ENCODE measurements around the gene GLRX5. TPM values are rescaled to one million over a fixed set of nuclear protein-coding genes. Genes with fewer than 3 reads are reported as not detected.
"Not testable (repeated sequence)": the region's sequence is repeated elsewhere in the genome, so short reads cannot be mapped to it uniquely, and the experiment has no call there.

Gene GLRX5
- total RNA-seq, 1 donor from 2014 or later, result 38.9 TPM

DNA sequence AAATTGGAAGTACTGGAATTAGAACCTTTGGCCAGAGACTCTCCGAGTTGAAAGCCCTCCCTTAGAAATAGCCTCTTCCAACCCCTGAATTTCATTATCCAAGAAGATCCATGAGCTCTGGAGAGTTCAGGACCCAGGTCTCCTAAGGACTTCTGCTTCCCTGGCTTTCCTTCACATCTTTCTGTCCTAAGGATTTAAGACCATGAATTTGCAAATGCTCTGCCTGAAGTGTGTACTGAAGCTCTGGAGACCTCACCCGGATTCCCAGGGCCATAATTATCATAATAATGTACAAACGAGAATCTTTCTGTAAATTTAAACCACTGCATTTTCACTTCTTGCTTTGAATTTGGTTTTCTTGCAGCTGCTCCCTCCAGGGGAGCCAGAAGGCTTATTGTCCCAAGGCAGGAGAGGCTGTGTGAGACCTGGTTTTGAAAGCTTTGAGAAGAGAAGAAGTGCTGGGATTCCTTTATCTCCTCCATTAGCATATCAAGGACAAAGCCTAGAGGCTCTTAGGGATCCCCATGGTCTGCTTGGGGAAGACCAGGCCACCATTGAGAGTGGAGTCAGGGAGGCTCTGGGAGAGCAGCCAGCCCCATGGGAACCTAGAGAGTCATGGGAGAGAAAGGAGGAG is 41.1 kb downstream of the GLRX5 start:
- Mint-ChIP-seq H3K27me3 (ENCODE audit: unreplicated experiment) (peaks cover 4% of the 10 kb centered on the region), H3K9me3 (ENCODE audit: unreplicated experiment) (peaks cover 1% of the 10 kb centered on the region), H3K27ac (ENCODE audit: unreplicated experiment) (no peak overlapping the region), H3K4me3 (ENCODE audit: unreplicated experiment) (no peak overlapping the region), H3K4me1 (ENCODE audit: low read depth, unreplicated experiment) (no peaks in the 10 kb centered on the region), H3K36me3 (ENCODE audit: unreplicated experiment) (peaks cover 4% of the 10 kb centered on the region)
- DNase-seq, result no peak
- TF ChIP-seq, protein P1, sequence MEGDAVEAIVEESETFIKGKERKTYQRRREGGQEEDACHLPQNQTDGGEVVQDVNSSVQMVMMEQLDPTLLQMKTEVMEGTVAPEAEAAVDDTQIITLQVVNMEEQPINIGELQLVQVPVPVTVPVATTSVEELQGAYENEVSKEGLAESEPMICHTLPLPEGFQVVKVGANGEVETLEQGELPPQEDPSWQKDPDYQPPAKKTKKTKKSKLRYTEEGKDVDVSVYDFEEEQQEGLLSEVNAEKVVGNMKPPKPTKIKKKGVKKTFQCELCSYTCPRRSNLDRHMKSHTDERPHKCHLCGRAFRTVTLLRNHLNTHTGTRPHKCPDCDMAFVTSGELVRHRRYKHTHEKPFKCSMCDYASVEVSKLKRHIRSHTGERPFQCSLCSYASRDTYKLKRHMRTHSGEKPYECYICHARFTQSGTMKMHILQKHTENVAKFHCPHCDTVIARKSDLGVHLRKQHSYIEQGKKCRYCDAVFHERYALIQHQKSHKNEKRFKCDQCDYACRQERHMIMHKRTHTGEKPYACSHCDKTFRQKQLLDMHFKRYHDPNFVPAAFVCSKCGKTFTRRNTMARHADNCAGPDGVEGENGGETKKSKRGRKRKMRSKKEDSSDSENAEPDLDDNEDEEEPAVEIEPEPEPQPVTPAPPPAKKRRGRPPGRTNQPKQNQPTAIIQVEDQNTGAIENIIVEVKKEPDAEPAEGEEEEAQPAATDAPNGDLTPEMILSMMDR (IDR thresholded peaks at IDR 0.05; ENCODE audit: partially characterized antibody, unreplicated experiment), result no peak

DNA sequence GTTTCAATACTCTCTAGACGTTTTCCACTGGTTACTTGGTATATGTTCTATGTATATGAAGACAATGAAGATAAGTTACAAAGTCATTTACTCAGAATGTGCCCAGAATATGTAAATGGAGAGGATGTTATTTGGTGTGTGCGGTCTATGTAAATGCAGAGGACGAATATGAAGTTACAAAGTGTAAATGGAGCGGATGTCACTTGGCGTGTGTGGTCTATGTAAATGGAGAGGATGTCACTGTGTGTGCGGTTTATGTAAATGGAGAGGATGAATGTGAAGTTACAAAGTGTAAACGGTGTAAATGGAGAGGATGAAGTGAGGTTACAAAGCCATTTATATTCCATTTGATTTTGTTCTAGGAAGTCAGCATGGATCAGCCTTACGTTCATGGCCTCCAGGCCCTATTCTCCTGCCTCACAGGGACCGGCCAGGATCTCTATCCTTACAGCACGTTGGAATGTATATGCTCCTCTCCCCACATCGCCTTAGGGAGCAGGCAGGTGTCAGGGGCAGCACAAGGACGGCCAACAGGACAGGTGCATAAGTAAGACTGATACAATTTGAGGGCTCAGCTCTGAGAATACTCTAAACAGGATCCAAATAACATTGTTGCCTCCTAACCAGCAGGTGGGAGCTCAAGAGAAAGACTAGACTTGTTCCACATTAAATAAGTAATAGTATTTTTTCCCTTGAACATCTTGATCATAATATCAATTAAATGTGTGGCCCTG is 42.4 kb downstream of the GLRX5 start:
- Mint-ChIP-seq H3K4me3 (ENCODE audit: unreplicated experiment) (no peak overlapping the region), H3K36me3 (ENCODE audit: unreplicated experiment) (peaks cover 4% of the 10 kb centered on the region), H3K9me3 (ENCODE audit: unreplicated experiment) (peaks cover 1% of the 10 kb centered on the region), H3K27ac (ENCODE audit: unreplicated experiment) (no peak overlapping the region), H3K27me3 (ENCODE audit: unreplicated experiment) (peaks cover 6% of the 10 kb centered on the region), H3K4me1 (ENCODE audit: low read depth, unreplicated experiment) (no peaks in the 10 kb centered on the region)
- no peak for DNase-seq
- TF ChIP-seq, protein P1 (IDR thresholded peaks at IDR 0.05; ENCODE audit: partially characterized antibody, unreplicated experiment), result no peak

DNA sequence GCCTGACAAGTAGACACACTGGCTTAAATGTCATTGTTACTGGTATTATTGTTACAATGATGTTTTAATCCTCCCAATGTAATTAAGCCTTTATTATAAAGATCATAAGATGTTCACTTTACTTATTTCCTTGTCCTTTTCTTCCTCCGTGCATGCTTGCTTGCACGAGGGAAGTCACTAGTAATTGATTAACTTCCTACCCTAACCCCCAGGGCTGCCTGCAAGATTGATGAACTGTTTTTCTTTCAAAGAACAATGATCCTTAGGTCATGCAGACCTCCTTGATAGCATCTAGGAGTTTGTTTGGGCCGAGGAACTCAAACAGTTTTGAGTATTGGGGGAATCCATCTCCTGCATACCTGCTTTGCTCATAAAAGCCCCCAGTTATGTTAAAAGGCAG is 43.0 kb downstream of the GLRX5 start:
- H3K36me3 Mint-ChIP-seq (ENCODE audit: unreplicated experiment), result peaks cover 4% of the 10 kb centered on the region
- no peak overlapping the region for H3K27ac Mint-ChIP-seq (ENCODE audit: unreplicated experiment)
- H3K4me1 Mint-ChIP-seq (ENCODE audit: low read depth, unreplicated experiment), result no peaks in the 10 kb centered on the region
- H3K9me3 Mint-ChIP-seq (ENCODE audit: unreplicated experiment), result peaks cover 1% of the 10 kb centered on the region
- no peak overlapping the region for H3K4me3 Mint-ChIP-seq (ENCODE audit: unreplicated experiment)
- TF ChIP-seq, protein P1 (IDR thresholded peaks at IDR 0.05; ENCODE audit: partially characterized antibody, unreplicated experiment), result no peak
- peaks cover 6% of the 10 kb centered on the region for H3K27me3 Mint-ChIP-seq (ENCODE audit: unreplicated experiment)
- DNase-seq, result no peak

DNA sequence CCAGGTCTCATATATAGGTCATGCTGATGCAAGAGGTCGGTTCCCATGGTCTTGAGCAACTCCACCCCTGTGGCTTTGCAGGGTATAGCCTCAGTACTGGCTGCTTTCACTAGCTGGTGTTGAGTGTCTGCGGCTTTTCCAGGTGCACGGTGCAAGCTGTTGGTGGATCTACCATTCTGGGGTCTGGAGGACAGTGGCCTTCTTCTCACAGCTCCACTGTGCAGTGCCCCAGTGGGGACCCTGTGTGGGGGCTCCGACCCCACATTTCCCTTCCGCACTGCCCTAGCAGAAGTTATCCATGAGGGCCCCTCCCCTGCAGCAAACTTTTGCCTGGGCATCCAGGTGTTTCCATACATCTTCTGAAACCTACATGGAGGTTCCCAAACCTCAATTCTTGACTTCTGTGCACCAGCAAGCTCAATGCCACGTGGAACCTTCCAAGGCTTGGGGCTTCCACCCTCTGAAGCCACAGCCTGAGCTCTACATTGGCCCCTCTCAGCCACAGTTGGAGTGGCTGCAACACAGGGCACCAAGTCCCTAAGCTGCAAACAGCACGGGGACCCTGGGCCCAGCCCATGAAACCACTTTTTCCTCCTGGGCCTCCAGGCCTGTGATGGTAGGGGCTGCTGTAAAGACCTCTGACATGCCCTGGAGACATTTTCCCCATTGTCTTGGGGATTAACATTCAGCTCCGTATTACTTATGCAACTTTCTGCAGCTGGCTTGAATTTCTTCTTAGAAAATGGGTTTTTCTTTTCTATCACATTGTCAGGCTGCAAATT is 49.2 kb downstream of the GLRX5 start:
- not testable (repeated sequence) for H3K36me3 Mint-ChIP-seq (ENCODE audit: unreplicated experiment); DNase-seq; H3K27ac Mint-ChIP-seq (ENCODE audit: unreplicated experiment); H3K9me3 Mint-ChIP-seq (ENCODE audit: unreplicated experiment); H3K4me3 Mint-ChIP-seq (ENCODE audit: unreplicated experiment); H3K4me1 Mint-ChIP-seq (ENCODE audit: low read depth, unreplicated experiment); H3K27me3 Mint-ChIP-seq (ENCODE audit: unreplicated experiment)

DNA sequence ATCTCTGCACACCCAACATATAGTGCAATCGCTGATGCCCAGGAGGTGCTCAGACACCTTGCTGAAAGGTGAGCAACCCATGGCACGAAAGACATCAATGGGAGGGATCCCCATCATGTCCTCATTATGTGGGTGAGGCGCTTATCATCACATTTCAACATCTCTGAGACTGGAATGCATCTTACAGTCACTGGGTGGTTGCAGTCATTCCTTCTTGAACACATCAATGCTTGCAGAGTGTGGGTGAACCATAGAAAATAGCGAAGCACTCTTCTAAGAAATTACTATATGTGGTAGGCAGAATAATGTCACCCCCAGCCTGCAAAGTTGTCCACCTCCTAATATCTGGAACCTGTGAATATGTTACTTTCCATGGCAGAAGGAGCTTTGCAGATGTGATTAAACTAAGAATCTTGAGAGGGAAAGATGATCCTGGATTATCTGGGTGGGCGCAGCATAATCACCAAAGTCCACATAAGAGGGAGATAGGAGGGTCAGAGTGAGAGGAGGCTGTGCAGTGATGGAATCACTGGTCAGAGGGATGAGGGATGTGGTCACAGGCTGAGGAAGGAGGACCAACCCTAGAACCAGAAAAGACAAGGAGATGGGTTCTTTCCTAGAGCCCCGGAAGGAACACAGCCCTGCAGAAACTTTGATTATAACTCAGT is 51.2 kb downstream of the GLRX5 start:
- Mint-ChIP-seq H3K27ac (ENCODE audit: unreplicated experiment) (no peak overlapping the region), H3K27me3 (ENCODE audit: unreplicated experiment) (peaks cover 3% of the 10 kb centered on the region), H3K4me3 (ENCODE audit: unreplicated experiment) (no peak overlapping the region), H3K9me3 (ENCODE audit: unreplicated experiment) (peaks cover 4% of the 10 kb centered on the region), H3K36me3 (ENCODE audit: unreplicated experiment) (peaks cover 8% of the 10 kb centered on the region), H3K4me1 (ENCODE audit: low read depth, unreplicated experiment) (no peaks in the 10 kb centered on the region)
- no peak for DNase-seq
- TF ChIP-seq, protein P1 (IDR thresholded peaks at IDR 0.05; ENCODE audit: partially characterized antibody, unreplicated experiment), result no peak

DNA sequence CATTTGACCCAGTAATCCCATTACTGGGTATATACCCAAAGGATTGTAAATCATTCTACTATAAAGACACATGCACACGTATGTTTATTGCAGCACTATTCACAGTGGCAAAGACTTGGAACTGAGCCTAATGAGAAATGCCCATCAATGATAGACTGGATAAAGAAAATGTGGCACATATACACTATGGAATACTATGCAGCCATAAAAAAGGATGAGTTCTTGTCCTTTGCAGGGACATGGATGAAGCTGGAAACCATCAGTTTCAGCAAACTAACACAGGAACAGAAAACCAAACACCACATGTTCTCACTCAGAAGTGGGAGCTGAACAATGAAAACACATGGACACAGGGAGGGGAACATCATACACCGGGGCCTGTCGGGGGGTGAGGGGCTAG is 56.3 kb downstream of the GLRX5 start:
- H3K9me3 Mint-ChIP-seq (ENCODE audit: unreplicated experiment); H3K4me1 Mint-ChIP-seq (ENCODE audit: low read depth, unreplicated experiment); H3K27ac Mint-ChIP-seq (ENCODE audit: unreplicated experiment); H3K36me3 Mint-ChIP-seq (ENCODE audit: unreplicated experiment); DNase-seq; H3K27me3 Mint-ChIP-seq (ENCODE audit: unreplicated experiment); H3K4me3 Mint-ChIP-seq (ENCODE audit: unreplicated experiment): not testable (repeated sequence)

Data from glutamatergic neuron (in vitro differentiated cells).